GM19467 (cell line): ENCODE results near the gene ZMYND11.

ENCODE experiments used
- ATAC-seq: cut with Tn5 transposase; IDR thresholded peaks from one replicate; pipeline ENCODE4 v1.9.1; 2021; ENCODE audit warnings: mild to moderate bottlenecking, moderate library complexity; ENCODE audit not compliant: unreplicated experiment

Gene ZMYND11

DNA sequence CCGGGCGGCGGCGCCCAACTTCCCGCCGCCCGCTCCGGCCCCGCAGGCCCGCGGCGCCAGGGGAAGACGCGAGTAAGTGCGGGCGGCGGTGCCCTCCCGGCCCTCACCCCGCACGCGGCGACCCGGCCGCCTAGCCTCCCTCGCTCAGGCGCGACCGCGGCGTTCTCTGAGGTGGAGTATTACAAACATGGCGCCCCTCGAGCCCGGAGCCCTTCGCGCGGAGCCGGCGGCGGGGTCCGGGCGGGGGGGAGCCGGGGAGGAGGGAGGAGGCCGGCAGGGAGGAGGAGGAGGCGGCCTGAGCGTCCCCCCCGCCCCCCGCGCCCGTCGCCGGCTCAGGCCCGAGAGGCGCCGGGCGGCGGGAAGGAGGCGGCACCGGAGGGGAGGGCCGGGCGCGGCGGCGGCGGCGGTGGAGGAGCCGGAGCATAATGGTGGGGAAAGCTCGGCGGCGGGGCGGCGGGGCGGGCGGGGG lies at the start of gene ZMYND11:
TSS of gene ZMYND11 (plus strand) at position 324 of the 469 bp plus-strand sequence. CDS start 44,558 bp downstream, outside the sequence.
- ATAC-seq, result peak; percentile 36

DNA sequence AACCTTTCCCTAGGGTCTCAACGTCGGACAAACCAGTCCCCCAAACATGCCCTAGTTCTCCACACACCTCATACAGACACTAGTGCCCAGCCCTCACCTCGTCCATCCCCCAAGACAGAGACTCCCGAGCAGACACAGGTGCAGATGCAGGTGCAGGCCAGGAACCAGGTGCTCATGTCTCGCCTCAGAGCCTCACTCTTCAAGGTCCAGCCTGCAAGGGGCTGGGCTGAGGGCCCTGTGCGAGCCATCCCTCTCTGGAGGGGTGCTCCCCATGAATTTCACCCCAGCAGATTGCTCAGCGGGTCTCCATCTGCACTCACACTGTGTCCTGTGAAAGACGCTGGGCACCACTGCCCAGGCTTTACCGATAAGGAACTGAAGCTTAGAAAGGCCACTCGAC lies 49.2 kb upstream of the ZMYND11 start:
- ATAC-seq, result no peak

DNA sequence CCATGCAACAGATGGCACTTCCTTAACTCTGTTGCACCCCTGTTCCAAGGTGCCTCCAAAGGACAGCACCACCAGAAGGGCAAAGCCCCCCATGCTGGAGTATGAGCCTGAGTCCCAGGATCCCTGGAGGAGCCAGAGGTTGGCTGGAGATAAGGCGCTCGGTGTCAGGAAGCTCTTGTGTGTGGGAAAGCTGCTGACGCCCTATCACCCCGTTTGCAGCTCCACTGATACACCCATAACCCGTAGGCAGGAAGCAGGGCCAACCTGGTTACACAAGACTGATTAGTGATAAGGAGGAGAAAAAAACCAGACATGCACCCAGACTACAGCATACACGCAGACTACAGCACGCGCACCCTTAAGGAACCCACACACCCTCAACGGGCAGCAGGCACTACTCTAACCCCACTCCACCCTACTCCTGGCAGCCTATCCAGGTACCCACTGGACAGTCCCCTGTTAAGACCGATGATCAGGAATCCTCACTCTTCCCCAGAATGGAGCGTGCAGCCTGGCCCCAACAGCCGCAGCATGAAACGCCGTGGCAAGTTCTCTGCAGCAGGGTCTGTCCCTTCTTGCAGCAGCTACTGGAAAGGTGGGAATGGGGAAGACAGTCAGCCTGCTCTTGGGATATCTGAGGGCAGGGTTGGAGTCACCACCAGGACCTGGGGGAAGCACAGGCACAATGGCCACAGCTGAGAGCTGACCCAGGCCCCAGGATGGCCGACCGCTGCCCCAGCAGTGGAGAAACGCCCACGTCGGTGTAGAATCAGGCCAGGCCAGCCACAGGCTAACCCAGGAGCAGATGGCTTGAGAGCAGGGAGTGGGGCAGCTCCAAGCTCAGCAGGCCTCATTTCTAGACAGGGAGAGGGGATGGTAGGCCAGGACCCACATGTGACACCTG lies 47.8 kb upstream of the ZMYND11 start:
- no peak for ATAC-seq

DNA sequence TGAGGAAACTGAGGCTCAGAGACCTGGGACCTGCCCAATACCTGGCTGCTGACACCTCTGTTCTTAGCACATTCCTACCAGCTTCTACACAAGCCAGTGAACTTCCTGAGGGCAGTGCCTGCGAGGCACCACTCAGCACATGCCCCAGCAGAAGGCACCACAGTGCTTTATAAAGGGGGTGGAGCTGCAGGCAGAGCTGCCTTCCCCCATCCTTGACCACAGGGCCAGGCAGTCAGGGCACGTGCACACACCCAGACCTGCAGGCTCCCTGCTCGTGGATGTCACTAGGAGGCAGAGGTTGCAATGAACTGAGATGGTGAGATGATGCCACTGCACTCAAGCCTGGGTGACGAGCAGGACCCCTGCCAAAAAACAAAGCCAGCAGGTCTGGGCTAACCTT lies 47.0 kb upstream of the ZMYND11 start:
- ATAC-seq, result no peak

DNA sequence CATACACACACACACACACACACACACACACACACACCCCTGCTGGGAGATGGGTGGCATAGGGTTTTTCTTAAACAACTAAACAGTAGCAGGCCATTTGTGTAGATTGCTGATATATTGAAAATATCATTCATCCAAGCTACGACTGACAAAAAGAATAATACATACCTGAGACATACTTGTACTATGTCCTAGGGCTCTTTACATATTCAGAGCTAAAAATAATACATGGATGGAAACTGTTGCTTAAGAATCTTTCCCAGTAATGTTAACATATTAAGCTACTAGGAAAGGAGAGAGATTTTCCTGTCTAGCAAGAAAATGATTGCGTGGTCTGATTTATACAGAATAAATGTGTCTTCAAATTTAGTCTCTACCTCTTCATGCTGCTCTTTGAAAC lies 46.0 kb upstream of the ZMYND11 start:
- ATAC-seq, result no peak

DNA sequence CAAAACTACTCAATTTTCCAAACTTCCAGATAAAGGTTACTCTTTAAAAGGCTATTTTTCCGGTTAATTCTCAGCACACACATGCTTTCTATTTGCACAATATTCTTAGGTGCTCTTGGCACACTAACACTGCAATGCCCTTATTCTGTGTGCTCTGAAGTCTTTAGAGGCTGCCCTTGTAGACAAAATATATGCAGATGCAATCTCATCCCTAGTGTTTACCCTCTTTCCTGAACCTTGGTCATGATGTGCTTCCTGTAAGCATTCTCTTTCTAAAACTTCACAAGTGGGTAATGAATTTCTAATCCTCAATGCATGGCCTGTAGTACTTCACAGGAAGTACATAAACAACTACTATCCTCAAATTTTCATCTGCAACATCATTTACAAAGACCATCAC lies 45.1 kb upstream of the ZMYND11 start:
- ATAC-seq, result no peak

DNA sequence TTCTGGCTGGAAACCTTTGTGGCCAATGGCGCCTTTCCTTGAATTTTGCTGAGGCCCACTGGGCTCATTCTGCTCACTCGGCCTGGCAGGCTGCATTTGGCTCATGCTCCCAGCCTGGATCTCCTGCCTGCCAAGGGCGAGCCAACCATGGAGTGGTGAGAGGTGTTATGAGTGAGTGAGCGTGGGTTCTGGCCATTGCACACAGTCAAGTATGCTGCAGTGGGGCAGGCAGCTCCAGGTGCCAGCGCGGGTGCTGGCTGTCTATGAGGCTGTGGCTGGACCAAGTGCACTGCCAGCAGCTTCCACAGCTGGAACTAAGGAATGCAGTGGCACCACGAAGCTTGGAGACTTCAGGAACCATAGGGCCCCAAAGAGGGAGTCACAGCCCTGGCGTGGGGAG lies 43.9 kb upstream of the ZMYND11 start:
- ATAC-seq, result no peak

DNA sequence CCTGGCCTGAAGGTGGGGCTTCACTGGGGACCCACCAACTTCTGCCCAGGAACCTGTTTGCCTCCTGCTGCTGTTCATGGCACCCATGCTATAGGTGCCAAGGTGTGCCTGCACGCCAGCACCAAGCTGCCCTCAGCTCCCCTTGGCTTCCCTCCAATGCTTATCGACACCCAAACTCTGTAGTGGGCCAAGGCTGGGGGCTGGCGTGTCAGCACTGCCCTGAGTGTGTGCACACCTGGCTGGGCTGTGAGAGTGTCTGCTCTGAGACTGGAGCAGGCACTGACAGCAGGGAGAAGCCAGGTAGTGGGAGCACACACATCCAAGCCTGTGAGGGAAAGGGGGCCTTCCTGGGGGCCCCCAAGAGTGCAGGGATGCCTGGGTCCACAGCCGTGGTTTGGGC lies 43.1 kb upstream of the ZMYND11 start:
- ATAC-seq, result no peak

DNA sequence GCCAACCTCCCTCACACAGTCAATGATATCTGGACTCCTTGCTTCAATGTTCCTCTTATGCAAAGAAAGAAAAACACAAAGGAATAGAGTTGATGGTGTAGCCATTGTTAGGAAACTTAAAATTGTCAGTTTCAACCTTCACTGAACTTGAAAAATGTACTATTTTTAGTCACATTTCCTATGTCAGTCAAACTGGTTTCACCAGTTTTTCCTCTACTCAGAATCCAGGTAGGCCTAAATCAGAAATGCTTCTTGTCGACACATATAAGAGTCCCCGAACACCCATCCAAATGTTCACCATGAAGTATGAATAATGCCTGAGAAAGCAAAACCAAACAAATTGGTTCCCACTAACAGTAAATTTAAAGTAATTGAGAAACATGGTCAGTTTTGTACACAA lies 42.4 kb upstream of the ZMYND11 start:
- no peak for ATAC-seq

DNA sequence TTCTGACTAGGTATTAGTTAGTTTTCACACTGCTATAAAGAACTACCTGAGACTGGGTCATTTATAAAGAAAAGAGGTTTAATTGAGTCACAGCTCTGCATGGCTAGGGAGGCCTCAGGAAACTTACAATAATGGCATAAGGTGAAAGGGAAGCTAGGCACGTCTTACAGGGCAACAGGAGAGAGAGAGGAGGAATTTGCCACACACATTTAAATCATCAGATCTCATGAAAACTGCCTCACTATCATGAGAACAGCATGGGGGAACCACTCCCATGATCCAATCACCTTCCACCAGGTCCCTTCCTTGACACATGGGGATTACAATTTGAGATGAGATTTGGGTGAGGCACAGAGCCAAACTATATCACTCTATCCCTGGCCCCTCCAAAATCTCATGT lies 40.6 kb upstream of the ZMYND11 start:
- ATAC-seq, result no peak

DNA sequence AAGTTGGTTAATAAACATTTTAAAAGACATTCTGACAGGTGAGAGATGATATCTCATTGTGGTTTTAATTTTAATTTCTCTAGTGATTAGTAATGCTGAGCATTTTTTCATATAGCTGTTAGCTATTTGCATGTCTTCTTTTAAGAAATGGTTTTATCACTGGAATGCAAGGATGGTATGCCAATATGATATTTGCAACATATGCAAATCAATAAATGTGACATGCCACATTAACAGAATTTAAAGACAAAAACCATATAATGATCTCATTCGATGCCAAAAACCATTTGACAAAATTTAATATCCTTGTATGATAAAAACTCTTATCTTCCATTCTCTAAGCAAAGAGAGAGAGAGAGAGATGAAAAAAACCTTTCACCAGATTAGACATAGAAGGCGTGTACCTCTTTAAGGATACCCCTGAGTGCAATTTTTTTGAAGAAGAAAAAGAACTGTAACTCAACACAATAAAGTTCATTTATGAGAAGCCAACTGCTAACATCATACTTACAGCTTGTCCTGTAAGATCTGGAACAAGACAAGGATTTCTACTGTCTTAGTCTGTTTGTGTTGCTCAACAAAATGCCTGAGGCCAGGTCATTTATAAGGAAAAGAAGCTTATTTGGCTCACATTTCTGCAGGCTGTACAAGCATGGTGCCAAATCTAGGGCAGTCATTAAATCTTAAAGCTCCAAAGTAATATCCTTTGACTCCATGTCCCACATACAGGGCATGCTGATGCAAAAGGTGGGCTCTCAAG lies 39.7 kb upstream of the ZMYND11 start:
- no peak for ATAC-seq

DNA sequence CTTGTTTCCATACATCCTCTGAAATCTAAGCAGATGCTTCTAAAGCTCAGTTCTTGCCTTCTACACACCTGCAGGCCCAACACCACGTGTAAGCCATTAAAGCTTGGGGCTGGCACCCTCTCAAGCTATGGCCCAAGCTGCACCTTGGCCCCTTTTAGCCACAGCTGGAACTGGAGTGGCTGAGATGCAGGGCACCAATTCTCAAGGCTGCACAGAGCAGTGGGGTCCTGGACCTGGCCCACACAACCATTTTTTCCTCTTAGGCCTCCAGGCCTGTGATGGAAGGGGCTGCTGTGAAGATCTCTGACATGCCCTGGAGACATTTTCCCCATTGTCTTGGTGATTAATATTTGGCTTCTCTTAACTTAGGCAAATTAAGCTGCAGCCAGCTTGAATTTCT lies 38.8 kb upstream of the ZMYND11 start:
- ATAC-seq, result no peak

DNA sequence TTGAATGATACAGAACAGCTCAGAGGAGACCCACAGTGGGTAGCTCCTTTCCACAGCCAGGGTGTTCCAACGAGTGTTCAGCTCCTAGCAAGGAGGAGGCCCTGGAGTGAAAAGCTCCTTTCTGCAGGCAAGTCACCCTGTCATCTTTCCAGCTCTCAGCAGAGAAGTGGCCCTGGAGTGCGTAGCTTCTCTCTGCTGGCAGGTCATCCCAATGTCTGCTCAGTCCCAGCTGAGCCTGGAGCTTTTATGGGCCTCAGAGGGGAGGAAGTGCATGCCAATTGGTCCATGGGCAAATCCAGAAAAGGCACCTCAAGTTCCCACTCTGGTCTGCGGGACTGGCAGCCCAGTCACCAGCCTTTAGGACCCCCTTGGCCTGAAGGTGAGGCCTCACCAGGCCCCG lies 30.8 kb upstream of the ZMYND11 start:
- ATAC-seq, result no peak

DNA sequence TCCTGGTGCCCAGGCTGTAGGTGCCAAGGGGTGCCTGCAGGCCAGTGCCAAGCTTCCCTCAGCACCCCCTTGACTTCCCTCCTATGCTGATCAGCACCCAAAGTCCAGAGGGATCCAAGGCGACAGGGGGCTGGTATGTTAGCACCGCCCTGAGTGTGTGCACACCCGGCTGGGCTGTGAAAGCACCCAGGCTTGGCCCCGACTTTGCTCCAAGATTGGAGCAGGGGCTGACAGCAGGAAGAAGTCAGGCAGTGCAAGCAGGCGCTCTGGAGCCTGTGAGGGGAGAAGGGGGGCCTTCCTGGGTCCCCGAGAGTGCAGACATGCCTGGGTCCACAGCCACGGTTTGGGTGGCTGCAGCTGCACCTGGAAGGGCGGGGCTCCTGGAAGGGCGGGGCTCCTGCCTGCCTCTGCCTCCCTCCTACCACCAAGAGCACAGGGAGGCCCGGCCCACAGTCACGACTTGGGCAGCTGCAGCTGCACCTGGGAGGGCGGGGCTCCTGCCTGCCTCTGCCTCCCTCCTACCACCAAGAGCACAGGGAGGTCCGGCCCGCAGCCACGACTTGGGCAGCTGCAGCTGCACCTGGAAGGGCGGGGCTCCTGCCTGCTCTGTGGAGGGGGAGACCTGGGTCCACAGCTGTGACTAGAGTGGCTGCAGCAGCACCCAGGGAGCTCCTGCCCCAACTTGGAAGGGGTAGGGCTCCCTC lies 30.2 kb upstream of the ZMYND11 start:
- ATAC-seq, result no peak

DNA sequence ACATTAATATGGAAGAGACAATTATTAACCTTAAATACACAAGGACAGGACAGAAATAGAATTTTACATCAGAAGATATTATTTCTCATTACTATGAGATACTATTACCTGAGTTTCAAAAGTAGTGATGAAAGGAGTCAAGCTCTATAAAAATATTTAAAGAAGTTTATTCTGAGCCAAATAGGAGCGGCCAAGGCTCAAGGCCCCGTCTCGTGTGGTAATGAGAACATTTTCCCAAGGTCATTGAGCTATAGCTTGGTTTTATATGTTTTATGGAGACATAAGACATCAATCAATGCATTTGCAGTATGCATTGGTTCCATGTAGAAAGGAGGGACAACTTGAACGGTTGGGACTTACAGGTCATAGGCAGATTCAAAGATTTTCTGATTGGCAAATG lies 29.4 kb upstream of the ZMYND11 start:
- ATAC-seq, result no peak

DNA sequence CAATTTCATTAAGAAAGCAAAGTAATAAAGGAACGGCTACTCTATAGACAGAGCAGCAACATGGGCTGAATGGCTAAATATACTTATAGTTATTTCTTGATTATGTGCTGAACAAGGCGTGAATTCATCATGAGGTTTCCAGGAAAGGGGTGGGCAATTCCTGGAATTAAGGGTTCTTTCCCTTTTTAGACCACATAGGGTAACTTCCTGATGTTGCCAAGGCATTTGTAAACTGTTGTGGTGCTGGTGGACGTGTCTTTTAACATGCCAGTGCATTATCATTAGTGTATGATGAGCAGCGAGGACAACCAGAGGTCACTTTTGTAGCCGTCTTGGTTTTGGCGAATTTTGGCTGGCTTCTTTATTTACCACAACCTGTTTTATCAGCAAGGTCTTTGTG lies 28.5 kb upstream of the ZMYND11 start:
- ATAC-seq, result no peak

DNA sequence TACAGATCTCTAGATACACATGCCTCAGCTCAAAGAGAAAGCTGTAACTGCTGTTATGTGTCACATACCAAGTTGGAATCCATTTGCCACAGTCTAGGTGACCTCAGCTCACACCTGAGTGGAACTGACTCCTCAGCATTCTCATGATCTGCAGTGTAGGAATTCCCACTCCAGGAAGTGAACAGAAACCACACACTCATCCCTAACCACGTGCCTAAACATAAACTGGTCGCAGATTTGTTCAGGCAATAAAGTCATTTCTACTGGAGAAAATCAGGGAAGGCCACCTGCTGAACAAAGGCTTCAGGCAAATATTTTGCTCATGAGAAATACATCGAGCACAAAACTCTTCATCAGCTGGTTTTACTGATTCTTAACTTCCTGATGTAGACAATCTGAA lies 23.0 kb upstream of the ZMYND11 start:
- no peak for ATAC-seq

DNA sequence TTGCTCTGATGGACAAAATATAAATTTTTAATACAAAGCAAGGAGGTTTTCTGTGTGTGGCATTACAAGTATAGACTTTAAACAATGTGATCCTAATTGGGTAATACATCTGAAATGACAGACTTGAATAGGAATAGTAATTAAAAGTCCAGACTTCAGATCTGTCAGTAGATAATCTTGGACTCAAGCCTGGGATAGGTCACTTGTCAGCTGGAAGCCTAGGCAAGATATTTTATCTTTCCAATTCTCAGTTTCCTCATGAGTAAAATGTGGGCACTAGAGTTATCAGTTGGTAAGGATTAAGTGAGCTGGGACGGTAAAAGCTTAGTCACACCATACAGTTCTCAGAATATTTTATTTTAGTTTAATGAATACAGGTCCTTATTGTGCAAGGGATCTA lies 10.4 kb upstream of the ZMYND11 start:
- ATAC-seq, result no peak

DNA sequence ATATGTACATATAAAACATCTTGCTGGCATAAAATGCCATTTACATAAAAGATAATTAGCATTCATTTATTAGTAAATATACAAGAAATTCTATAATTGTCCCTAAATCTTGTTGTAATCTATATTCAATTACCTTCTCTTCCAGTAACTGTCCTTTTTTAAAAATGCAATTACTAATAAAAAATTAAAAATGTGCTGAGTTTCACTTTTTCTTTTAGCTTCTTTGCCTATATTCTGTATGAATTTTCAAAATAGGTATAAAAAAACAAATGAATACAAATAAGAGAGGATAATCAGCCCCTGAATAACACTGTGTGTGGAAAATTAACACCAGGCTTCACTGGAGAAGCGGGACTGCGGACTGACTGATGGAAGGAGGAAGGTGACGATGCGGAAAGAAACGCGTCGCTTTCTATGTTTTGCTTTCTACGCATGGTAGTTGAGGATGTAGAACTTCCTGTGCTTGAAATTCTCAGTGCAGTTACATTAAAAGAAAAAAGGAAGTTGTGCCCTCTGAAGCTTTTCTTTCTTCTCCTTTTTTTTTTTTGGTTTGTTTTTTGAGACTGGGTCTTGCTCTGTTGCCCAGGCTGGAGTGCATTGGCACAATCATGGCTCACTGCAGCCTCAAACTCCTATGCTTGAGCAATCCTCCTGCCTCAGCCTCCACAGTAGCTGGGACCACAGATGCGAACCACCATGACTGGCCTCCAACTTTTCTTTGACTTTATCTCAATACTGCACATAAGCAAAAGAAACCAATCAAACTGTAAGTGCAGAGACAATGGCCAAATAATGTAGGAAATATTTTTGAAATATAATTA lies 7.4 kb upstream of the ZMYND11 start:
- no peak for ATAC-seq

DNA sequence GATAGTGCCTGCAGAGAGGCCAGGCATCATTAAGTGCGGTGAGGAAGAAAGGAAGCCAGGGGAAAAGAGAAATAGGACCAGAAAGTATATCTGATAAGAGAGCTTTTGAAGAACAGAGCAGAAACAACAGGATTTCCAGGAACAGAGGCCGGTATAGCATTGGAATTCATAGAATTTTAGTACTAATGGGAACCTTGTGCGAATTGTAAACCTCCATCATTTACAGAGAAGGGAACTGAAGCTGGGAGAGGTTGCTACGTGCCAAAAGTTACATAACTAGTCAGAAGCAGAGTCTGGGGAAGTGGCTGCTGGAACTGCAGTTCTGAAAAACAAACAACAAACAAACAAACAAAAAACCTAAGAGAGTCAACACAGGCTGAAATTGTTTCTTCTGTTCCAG lies 5.4 kb upstream of the ZMYND11 start:
- no peak for ATAC-seq
